Measurements from ENCODE around the gene NSFL1C. TPM values are rescaled to one million over a fixed set of nuclear protein-coding genes. Genes with fewer than 3 reads are reported as not detected.
"Not testable (repeated sequence)": the region's sequence is repeated elsewhere in the genome, so short reads cannot be mapped to it uniquely, and the experiment has no call there.

Gene NSFL1C
- total RNA-seq, 1 experiment from 2014 or later = 44.1 TPM

- peak; percentile 20 for DNase-seq (ENCODE audit: low read depth)
These were observed 42.3 kb downstream of the NSFL1C start for GRCh38 chr20:1424336-1424735.

- DNase-seq (ENCODE audit: low read depth) = peak; percentile 94
These were observed 43.0 kb downstream of the NSFL1C start for GRCh38 chr20:1423625-1424106.

GRCh38 chr20:1423206-1423605 lies 43.4 kb downstream of the NSFL1C start:
- no peak for DNase-seq (ENCODE audit: low read depth)

- peak; percentile 56 for DNase-seq (ENCODE audit: low read depth)
These were observed 43.9 kb downstream of the NSFL1C start for GRCh38 chr20:1422753-1423152.

GRCh38 chr20:1420066-1420465 lies 46.6 kb downstream of the NSFL1C start:
- no peak for DNase-seq (ENCODE audit: low read depth)

- DNase-seq (ENCODE audit: low read depth) = peak; percentile 100
These were observed 48.3 kb downstream of the NSFL1C start for GRCh38 chr20:1418350-1418749.

- DNase-seq (ENCODE audit: low read depth) = no peak
These were observed 48.9 kb downstream of the NSFL1C start for GRCh38 chr20:1417790-1418189.

GRCh38 chr20:1417273-1417672 lies 49.4 kb downstream of the NSFL1C start:
- DNase-seq (ENCODE audit: low read depth) = peak; percentile 100

GRCh38 chr20:1415667-1416468 lies 50.8 kb downstream of the NSFL1C start:
- DNase-seq (ENCODE audit: low read depth) = peak; percentile 100

- no peak for DNase-seq (ENCODE audit: low read depth)
These were observed 51.7 kb downstream of the NSFL1C start for GRCh38 chr20:1414982-1415381.

GRCh38 chr20:1405801-1406200 lies 60.8 kb downstream of the NSFL1C start:
- no peak for DNase-seq (ENCODE audit: low read depth)

- no peak for DNase-seq (ENCODE audit: low read depth)
These were observed 63.0 kb downstream of the NSFL1C start for GRCh38 chr20:1403624-1404023.

- DNase-seq (ENCODE audit: low read depth) = peak; percentile 98
These were observed 64.5 kb downstream of the NSFL1C start for GRCh38 chr20:1402149-1402548.

- peak; percentile 82 for DNase-seq (ENCODE audit: low read depth)
These were observed 65.2 kb downstream of the NSFL1C start for GRCh38 chr20:1401451-1401907.

- peak; percentile 98 for DNase-seq (ENCODE audit: low read depth)
These were observed 66.8 kb downstream of the NSFL1C start for GRCh38 chr20:1399678-1400366.

GRCh38 chr20:1398185-1398584 lies 68.5 kb downstream of the NSFL1C start:
- not testable (repeated sequence) for DNase-seq (ENCODE audit: low read depth)

GRCh38 chr20:1397710-1398109 lies 68.9 kb downstream of the NSFL1C start:
- DNase-seq (ENCODE audit: low read depth) = no peak

- peak; percentile 50 for DNase-seq (ENCODE audit: low read depth)
These were observed 69.9 kb downstream of the NSFL1C start for GRCh38 chr20:1396702-1397101.

GRCh38 chr20:1396264-1396663 lies 70.4 kb downstream of the NSFL1C start:
- DNase-seq (ENCODE audit: low read depth) = no peak

GRCh38 chr20:1394686-1395085 lies 72.0 kb downstream of the NSFL1C start:
- no peak for DNase-seq (ENCODE audit: low read depth)

- no peak for DNase-seq (ENCODE audit: low read depth)
These were observed 73.2 kb downstream of the NSFL1C start for GRCh38 chr20:1393507-1393882.

- peak; percentile 98 for DNase-seq (ENCODE audit: low read depth)
These were observed 73.7 kb downstream of the NSFL1C start, which contains the start of gene FKBP1A for GRCh38 chr20:1392693-1393506. TSS of gene FKBP1A (minus strand) at chr20:1393054. CDS start at chr20:1392998, 56 bp downstream.
